ENCODE data around the gene GCK.
"Not testable (repeated sequence)": the region's sequence is repeated elsewhere in the genome, so short reads cannot be mapped to it uniquely, and the experiment has no call there.

The GCK gene

DNA sequence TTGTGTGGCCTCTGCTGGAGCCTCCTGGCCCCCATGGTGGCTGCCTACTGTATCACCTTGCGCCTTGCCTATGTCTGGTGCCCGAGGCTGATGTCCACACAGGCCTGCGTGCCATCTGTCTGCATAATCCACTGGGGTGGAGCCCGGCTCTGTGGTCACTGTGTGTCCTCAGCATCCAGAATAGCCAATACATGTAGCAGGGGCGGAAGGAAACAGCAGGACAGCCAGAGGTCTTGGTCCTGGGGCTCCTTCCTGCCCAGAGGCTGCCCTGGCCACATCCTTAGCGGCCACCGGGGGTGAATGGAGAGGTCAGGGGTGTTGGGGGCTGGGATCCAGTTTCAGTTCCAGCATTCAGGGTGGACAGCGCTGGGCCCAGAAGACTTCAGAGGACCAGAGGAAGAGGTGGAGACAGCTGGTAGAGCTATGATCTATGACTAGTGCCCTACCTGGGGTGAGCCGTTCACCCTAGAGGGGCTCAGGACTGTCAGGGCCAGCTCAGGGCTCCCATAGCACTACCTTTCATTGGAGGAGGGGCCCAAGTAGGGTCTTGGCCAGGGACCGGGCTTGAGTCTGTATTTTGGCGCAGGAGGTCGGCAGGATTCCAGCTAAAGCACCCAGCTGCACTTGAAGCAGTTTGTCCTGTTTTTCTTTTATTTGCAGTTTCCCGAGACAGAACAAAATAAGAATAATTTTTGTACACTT lies 27.4 kb upstream of the GCK start:
- Mint-ChIP-seq H3K9me3 (no peaks in the 10 kb centered on the region), H3K27ac (no peak overlapping the region), H3K4me3 (no peak overlapping the region), H3K27me3 (no peaks in the 10 kb centered on the region), H3K4me1 (peaks cover 7% of the 10 kb centered on the region)
- ATAC-seq (no peak), DNase-seq (no peak)

GRCh38 chr7:44216019-44216418 lies 26.8 kb upstream of the GCK start:
- no peaks in the 10 kb centered on the region for H3K27me3 Mint-ChIP-seq
- H3K9me3 Mint-ChIP-seq = no peaks in the 10 kb centered on the region
- H3K4me3 Mint-ChIP-seq = no peak overlapping the region
- peak overlapping the region in 1 of 2 donors; percentile 35 for H3K27ac Mint-ChIP-seq
- peaks cover 7% of the 10 kb centered on the region for H3K4me1 Mint-ChIP-seq
- ATAC-seq (no peak), DNase-seq (no peak)

DNA sequence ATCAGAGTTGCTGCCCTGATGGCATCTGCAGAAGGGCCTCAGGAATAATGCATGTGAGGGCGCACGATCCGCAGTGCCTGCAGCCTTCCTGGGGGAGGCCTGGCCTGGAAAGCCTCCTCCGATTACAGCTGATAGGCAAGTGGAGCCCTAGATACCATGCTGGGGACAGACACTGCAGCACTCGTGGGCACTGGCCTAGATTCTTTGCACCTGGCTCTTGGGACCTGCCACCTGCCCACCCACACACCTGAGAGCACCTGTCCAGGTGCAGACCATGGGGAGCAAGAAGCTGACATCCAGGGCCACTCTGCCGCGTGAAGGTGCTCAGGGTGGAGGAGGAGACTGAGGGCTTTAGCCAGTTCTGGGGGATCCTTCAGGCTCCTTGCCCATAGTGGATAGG lies 26.3 kb upstream of the GCK start:
- no peak for DNase-seq
- Mint-ChIP-seq H3K9me3 (no peaks in the 10 kb centered on the region), H3K4me1 (peaks cover 7% of the 10 kb centered on the region), H3K27me3 (no peaks in the 10 kb centered on the region), H3K4me3 (no peak overlapping the region), H3K27ac (peak overlapping the region in 1 of 2 donors; percentile 35)
- ATAC-seq = no peak

- ATAC-seq (no peak), DNase-seq (no peak)
- no peaks in the 10 kb centered on the region for H3K9me3 Mint-ChIP-seq
- H3K27ac Mint-ChIP-seq = peak overlapping the region in 1 of 2 donors; percentile 80
- H3K27me3 Mint-ChIP-seq = no peaks in the 10 kb centered on the region
- H3K4me1 Mint-ChIP-seq = peaks cover 7% of the 10 kb centered on the region
- H3K4me3 Mint-ChIP-seq = no peak overlapping the region
Measured at GRCh38 chr7:44213877-44214388, 24.7 kb upstream of the GCK start.

DNA sequence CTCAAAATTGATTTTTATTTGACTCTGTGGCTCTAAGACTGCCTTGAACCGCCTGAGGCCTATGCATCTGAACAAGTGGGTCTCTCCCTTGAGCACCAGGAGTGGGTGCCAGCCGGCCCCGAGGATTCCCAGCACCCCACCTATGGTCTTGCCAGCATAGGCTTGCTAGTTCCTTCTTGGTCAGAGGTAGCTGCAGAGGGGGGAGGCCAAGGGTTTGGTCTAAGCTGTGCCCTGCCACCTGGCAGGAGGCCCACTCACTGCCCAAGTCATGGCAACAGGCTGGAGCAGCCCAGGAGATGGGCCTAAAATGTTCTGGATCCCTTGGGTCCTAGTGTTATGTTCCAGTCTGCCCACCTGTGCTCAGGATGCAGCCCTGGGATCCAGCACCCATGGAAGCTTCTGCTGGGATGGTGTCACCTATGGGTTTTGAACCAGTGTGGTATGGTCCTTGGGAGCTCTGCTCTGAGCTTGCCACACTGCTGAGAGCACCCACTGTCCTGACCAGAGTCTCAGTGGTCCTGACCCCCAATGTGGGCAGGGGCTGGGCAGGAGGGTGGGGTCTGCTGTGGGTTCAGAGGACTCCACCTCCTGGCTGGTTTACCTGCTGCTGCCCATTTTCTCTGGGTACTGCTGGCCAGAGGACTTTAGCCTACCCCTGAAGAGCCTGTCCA lies 24.1 kb upstream of the GCK start:
- Mint-ChIP-seq H3K9me3 (no peaks in the 10 kb centered on the region), H3K27ac (peak overlapping the region in 1 of 2 donors; percentile 81), H3K4me3 (no peak overlapping the region), H3K27me3 (no peaks in the 10 kb centered on the region), H3K4me1 (peaks cover 7% of the 10 kb centered on the region)
- ATAC-seq (no peak), DNase-seq (no peak)

GRCh38 chr7:44212581-44213184 lies 23.4 kb upstream of the GCK start:
- H3K4me1 Mint-ChIP-seq = peaks cover 7% of the 10 kb centered on the region
- H3K27ac Mint-ChIP-seq = peak overlapping the region in 1 of 2 donors; percentile 81
- H3K27me3 Mint-ChIP-seq = no peaks in the 10 kb centered on the region
- DNase-seq (no peak), ATAC-seq (no peak)
- no peak overlapping the region for H3K4me3 Mint-ChIP-seq
- H3K9me3 Mint-ChIP-seq = no peaks in the 10 kb centered on the region

DNA sequence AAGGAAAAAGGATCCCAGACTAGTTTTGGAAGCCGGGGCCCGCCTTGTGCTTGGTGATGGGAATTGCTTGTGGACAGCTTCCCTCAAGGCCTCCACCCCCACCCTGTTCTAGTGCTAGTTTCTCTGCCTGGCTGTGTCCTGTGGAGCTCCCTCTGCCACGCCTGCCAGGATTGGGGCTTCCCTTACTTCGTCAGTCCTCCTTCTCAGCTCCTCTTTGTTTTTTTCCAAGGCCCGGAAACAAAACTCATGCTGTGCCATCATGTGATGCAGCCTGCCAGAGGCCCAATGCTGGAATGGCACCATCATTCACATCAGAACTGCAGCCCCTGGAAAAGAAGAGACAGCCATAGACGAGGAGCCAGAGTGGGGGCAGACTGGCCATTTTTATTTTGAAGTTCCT lies 22.8 kb upstream of the GCK start:
- H3K9me3 Mint-ChIP-seq = no peaks in the 10 kb centered on the region
- H3K27ac Mint-ChIP-seq = peak overlapping the region in 1 of 2 donors; percentile 81
- H3K4me3 Mint-ChIP-seq = no peak overlapping the region
- DNase-seq = no peak
- H3K4me1 Mint-ChIP-seq = peaks cover 7% of the 10 kb centered on the region
- no peaks in the 10 kb centered on the region for H3K27me3 Mint-ChIP-seq
- ATAC-seq = no peak

DNA sequence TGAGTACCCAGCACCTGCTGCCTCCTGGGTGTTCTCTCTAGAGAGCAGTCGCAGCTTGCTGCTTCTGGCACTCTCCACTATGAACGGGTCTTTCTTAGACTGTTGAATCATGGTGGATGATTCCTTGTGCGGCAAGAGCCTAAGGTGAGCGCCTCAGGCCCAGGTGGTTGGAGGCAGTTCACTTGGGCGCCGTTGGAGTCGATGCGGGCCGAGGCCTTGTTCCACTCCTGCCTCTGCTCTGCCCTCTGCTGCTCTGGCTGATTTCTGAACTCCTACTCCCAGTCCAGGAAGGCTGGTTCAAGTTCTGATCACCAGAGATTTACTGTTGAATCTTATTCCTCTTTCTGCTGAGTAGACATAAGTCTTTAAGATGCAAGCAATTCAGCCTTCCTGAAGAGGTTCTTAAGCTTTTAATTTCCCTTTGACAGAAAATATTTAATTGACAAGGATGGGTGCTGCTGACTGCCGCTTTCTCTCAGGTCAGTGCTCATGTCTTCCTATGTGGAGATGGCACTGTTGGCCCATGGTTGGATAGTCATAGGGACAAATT lies 22.0 kb upstream of the GCK start:
- no peak overlapping the region for H3K4me3 Mint-ChIP-seq

DNA sequence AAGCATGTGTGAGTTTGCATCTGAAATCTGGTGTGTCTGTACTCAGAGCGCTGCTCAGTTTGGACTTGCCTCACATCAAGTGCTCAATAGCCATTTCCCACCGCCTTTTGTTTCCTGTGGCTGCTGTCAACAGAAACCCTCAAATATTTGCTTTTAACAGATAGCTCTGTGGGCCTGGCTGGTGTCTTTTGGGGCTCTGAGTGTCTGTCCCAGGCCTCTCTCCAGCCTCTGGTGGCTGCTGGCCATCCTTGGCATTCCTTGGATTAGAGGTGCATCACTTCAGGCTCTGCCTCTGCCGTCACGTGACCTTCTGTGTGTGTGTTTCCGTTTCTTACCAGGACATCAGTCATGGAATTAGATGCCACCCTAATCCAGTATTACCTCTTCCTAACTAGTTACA lies 20.9 kb upstream of the GCK start:
- Mint-ChIP-seq H3K27me3 (no peaks in the 10 kb centered on the region), H3K27ac (peak overlapping the region in 1 of 2 donors; percentile 40), H3K4me1 (peaks cover 11% of the 10 kb centered on the region), H3K4me3 (no peak overlapping the region), H3K9me3 (no peaks in the 10 kb centered on the region)
- no peak for ATAC-seq
- no peak for DNase-seq

More for the DNA sequence above, 22.0 kb upstream of the GCK start:
- H3K9me3 Mint-ChIP-seq = no peaks in the 10 kb centered on the region
- no peak overlapping the region for H3K27ac Mint-ChIP-seq
- no peak for DNase-seq
- H3K4me1 Mint-ChIP-seq = peaks cover 11% of the 10 kb centered on the region
- H3K27me3 Mint-ChIP-seq = no peaks in the 10 kb centered on the region
- no peak for ATAC-seq

GRCh38 chr7:44208085-44208484 lies 18.8 kb upstream of the GCK start:
- H3K9me3 Mint-ChIP-seq = no peaks in the 10 kb centered on the region
- H3K27me3 Mint-ChIP-seq = no peaks in the 10 kb centered on the region
- peaks cover 15% of the 10 kb centered on the region for H3K4me1 Mint-ChIP-seq
- ATAC-seq (no peak), DNase-seq (no peak)
- H3K4me3 Mint-ChIP-seq = no peak overlapping the region
- no peak overlapping the region for H3K27ac Mint-ChIP-seq

DNA sequence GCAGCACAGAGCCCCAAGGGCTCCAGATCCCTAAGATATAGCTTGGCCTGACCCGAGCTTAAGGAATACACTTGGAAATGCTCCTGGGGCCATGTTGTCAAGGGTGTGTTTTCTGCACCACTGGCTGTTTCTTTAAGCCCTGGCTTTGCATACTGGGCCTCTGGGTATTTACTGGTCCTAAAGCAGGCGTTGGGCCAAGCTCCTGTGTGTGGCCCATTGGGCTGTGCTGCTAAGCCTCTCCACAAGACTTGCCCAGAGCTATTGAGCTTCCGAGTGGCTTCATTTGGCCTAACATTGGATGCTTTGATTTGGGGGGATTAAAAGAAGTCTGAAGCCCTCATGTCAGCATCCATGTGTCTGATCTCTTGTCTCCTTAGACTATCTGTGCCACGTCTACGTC lies 16.8 kb upstream of the GCK start:
- DNase-seq (no peak), ATAC-seq (no peak)
- no peak overlapping the region for H3K27ac Mint-ChIP-seq
- H3K27me3 Mint-ChIP-seq = no peaks in the 10 kb centered on the region
- H3K4me1 Mint-ChIP-seq = peaks cover 28% of the 10 kb centered on the region
- H3K9me3 Mint-ChIP-seq = no peaks in the 10 kb centered on the region
- no peak overlapping the region for H3K4me3 Mint-ChIP-seq

DNA sequence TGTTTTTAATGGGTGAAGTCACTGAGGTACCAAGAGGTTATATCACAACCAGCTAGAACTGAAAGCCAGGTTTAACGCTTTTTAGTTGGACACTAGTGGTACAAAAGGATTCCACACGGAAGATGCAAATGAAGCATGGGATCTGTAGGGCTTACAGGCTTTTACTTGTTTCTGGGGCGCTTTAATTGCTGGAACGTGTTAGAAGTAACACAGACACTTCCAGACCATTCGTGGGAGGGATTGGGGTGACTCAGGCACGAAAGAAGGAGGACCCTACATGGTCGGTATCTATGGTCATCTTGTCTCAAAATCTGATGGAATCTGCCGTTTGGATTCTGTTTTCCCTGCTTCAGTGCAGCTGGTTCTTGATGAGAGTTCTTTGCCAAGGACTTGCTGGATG lies 12.6 kb upstream of the GCK start:
- no peak for ATAC-seq

DNA sequence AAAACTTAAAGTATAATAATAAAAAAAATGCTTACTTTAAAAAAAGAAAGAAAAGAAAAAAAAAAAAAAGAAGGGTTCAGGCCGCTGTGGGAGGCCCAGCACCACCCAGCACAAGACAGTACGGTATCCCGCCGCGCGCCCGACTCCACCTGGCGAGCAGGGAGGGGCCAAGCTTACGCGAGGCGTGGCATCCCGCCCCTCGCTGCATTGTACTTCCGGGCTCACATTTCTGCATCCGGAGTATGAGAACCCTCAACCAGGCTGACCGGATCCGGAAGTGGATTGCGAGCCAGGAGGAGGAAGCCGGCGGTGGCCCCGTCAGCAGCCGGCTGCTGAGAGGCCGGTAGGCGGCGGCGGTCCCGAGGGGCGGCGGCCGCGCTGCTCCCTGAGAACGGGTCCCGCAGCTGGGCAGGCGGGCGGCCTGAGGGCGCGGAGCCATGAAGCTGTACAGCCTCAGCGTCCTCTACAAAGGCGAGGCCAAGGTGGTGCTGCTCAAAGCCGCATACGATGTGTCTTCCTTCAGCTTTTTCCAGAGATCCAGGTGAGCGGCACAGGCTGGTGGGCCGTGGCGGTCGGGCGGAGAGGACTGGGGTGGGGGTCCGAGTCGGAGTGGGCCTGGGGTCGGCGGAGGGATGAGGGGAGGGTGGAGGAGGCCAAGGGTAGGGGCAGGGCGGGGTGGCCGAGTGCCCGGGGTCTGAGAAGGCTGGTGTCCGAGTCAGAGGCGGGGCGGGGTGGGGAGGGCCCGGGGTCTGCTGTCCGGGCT lies 11.6 kb upstream of the GCK start, which contains the start of gene YKT6:
YKT6 (plus strand) TSS at position 280 of the 763 bp plus-strand sequence; CDS start at position 438, 158 bp downstream.
- peak; percentile 99 for ATAC-seq
- Mint-ChIP-seq H3K27me3 (peaks cover 8% of the 10 kb centered on the region), H3K27ac (peak within 1 kb of the TSS; percentile 94 to 96), H3K4me3 (peak within 1 kb of the TSS; percentile 85 to 93), H3K4me1 (peaks cover 37% of the 10 kb centered on the region), H3K9me3 (no peaks in the 10 kb centered on the region)
- DNase-seq = peak; percentile 91 to 97

More for the DNA sequence above, 12.6 kb upstream of the GCK start:
- peak overlapping the region; percentile 85 to 93 for H3K4me3 Mint-ChIP-seq
- H3K27me3 Mint-ChIP-seq = peaks cover 8% of the 10 kb centered on the region
- H3K9me3 Mint-ChIP-seq = no peaks in the 10 kb centered on the region
- peaks cover 31% of the 10 kb centered on the region for H3K4me1 Mint-ChIP-seq
- no peak for DNase-seq
- peak overlapping the region; percentile 78 to 96 for H3K27ac Mint-ChIP-seq

DNA sequence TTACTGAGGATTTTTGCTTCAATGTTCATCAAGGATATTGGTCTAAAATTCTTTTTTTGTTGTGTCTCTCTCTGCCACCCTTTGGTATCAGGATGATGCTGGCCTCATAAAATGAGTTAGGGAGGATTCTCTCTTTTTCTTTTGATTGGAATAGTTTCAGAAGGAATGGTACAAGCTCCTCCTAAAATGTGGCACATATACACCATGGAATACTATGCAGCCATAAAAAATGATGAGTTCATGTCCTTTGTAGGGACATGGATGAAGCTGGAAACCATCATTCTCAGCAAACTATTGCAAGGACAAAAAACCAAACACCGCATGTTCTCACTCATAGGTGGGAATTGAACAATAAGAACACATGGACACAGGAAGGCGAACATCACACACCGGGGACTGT lies 10.9 kb upstream of the GCK start:
- H3K27me3 Mint-ChIP-seq, H3K27ac Mint-ChIP-seq, ATAC-seq, H3K9me3 Mint-ChIP-seq, DNase-seq: not testable (repeated sequence)
- peaks cover 37% of the 10 kb centered on the region for H3K4me1 Mint-ChIP-seq
- H3K4me3 Mint-ChIP-seq = peak overlapping the region; percentile 49 to 73

- H3K9me3 Mint-ChIP-seq = peaks cover 0 to 8% of the 10 kb centered on the region in 2 donors
- peaks cover 34% of the 10 kb centered on the region for H3K4me1 Mint-ChIP-seq
- H3K27ac Mint-ChIP-seq = no peak overlapping the region
- H3K4me3 Mint-ChIP-seq = no peak overlapping the region
- peaks cover 11% of the 10 kb centered on the region for H3K27me3 Mint-ChIP-seq
- DNase-seq (no peak), ATAC-seq (no peak)
Measured at GRCh38 chr7:44197474-44197873, 8.2 kb upstream of the GCK start.
